Neural progenitor cell (in vitro differentiated cells): ENCODE measurements around the gene CLDN16.

Experiments used
- CTCF ChIP-seq: fragments of 200-600 bp; sonication (generic); IDR thresholded peaks from 2 replicates; pipeline ENCODE4 v1.5.1; 2017; ENCODE audit warnings: antibody characterized with exemption, mild to moderate bottlenecking
- EZH2 ChIP-seq: fragments of 200-600 bp; sonication (generic); IDR thresholded peaks from 2 replicates; pipeline ENCODE4 v1.6.1; 2017; ENCODE audit warnings: antibody characterized with exemption, mild to moderate bottlenecking, moderate library complexity
- EZH2phosphoT487 ChIP-seq: fragments of 200-600 bp; sonication (generic); IDR thresholded peaks from 2 replicates; pipeline ENCODE4 v1.6.1; 2017; ENCODE audit warnings: antibody characterized with exemption

- TF ChIP-seq CTCF = no peak
- no peak for TF ChIP-seq EZH2phosphoT487
- no peak for TF ChIP-seq EZH2
These were observed 47.9 kb upstream of the CLDN16 start for GRCh38 chr3:190340071-190340470.
